Right lobe of liver (tissue), 6 donors: Measurements from ENCODE around the gene CAMKK2. TPM values are rescaled to one million over a fixed set of nuclear protein-coding genes. Genes with fewer than 3 reads are reported as not detected.

Experiments used
- ATAC-seq, 4 donors: fragments of 200-7000 bp; cut with Tn5 transposase; one replicate each; pipeline ENCODE4 v1.9.1; 2020; ENCODE audit warnings: mild to moderate bottlenecking in 4 of 4, moderate library complexity in 4 of 4
- DNase-seq, 3 donors: peaks; one replicate each; pipeline ENCODE4 v3.0.0-alpha.2; 2020
- H3K27ac ChIP-seq, 3 donors: fragments of 200-600 bp; one replicate each; pipeline ENCODE4 v1.8.0; 2022
- H3K27me3 ChIP-seq, 2 donors: fragments of 200-600 bp; one replicate each; pipeline ENCODE4 v1.8.0; 2022
- H3K36me3 ChIP-seq, 4 donors: fragments of 200-600 bp; sonication (generic) in 1 of 4; one replicate each; pipeline versions ENCODE4 v1.5.1 to v1.8.0; 2017 to 2022; ENCODE audit warnings: control low read depth in 1 of 4
- H3K4me1 ChIP-seq, 4 donors: fragments of 200-600 bp; sonication (generic) in 1 of 4; one replicate each; pipeline versions ENCODE4 v1.5.1 to v1.8.0; 2017 to 2022; ENCODE audit warnings: control low read depth in 1 of 4
- H3K4me3 ChIP-seq, 3 donors: fragments of 200-600 bp; one replicate each; pipeline ENCODE4 v1.8.0; 2022
- H3K9me3 ChIP-seq, 4 donors: fragments of 200-600 bp; sonication (generic) in 1 of 4; one replicate each; pipeline versions ENCODE4 v1.5.1 to v1.8.0; 2017 to 2022; ENCODE audit warnings: control low read depth in 1 of 4
- CTCF ChIP-seq, 4 donors: fragments of 200-600 bp in 3 of 4; fragments of 450-650 bp in 1 of 4; IDR thresholded peaks; one replicate each; pipeline versions ENCODE4 v1.5.1 to v1.8.0; 2016 to 2022; ENCODE audit warnings: antibody characterized with exemption in 4 of 4, mild to moderate bottlenecking in 2 of 4
- POLR2A ChIP-seq: fragments of 450-650 bp; IDR thresholded peaks from one replicate; pipeline ENCODE4 v1.6.1; 2017; ENCODE audit warnings: antibody characterized with exemption, mild to moderate bottlenecking
- WGBS: methylation state at CpG from one replicate; pipeline ENCODE4 v1.1.6; 2018; ENCODE audit warnings: low coverage, low lambda C conversion rate; ENCODE audit not compliant: insufficient coverage; ENCODE audit errors: missing lambda C conversion rate; 5-methylcytosine and 5-hydroxymethylcytosine counted together
- intact Hi-C, 2 donors: fragments of 100-400 bp; cut with DNase I; formaldehyde crosslinking; loops; one replicate each; pipeline versions ENCODE4 v1.11.2 to v1.14.1; 2022
- total RNA-seq, 6 experiments: library from RNA; depleted of rRNA in 2 of 6; stranded (reverse); fragments of >200 nt in 2 of 6; fragmentation: NEBNext Ultra II Directional in 3 of 6; extraction: Animal tissue kit (Norgen Biotek cat#: 25700) in 3 of 6; gene quantifications; one replicate each; pipeline versions ENCODE4 v1.1.0 to v1.2.4, GENCODE V29; 2016 to 2023
- donor health status: DM: no; HTN: yes; CAD: no.
- donor health status: DM: no; HTN: no; CAD: no.
- donor health status: DM: no; HTN: no; CAD: no.
- donor health status: DM: no; HTN: yes; CAD: no.
- donor health status: DM: no; HTN: yes; CAD: no.

Gene CAMKK2
- total RNA-seq, 6 experiments from 2014 or later = 20.6 to 31.8 (median 24.1) TPM

DNA sequence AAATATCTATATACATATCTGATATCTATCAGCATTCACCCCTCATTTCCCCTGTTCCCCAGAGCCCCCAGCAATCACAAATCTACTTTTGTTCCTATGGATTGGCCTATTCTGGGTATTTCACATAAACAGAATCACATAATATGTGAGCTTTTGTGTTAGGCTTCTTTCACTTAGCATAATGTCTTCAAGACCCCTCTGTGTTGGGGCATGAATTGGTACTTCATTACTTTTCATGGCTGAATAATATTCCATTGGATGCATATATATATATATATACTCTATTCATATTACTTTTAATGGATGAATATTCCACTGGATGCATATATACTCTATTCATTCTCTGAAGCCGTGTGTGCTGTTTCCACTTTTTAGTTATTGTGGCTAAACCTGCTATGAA lies 28.7 kb downstream of the CAMKK2 start:
- no peak for DNase-seq
- H3K27me3 ChIP-seq = no peaks in the 10 kb centered on the region
- H3K36me3 ChIP-seq = peaks cover 6 to 67% (median 24%) of the 10 kb centered on the region in 4 donors
- no peaks in the 10 kb centered on the region for H3K9me3 ChIP-seq
- H3K4me1 ChIP-seq = no peaks in the 10 kb centered on the region
- no peak overlapping the region for H3K27ac ChIP-seq
- intact Hi-C loops = no loop called here
- no peak overlapping the region for H3K4me3 ChIP-seq
- no peak for ATAC-seq
- TF ChIP-seq CTCF (IDR thresholded peaks at IDR 0.05) (no peak), POLR2A (no peak)
- 86% methylated on average over 1 of the region's 1 CpG for WGBS

- H3K36me3 ChIP-seq = peaks cover 10 to 83% (median 31%) of the 10 kb centered on the region in 4 donors
- TF ChIP-seq CTCF (IDR thresholded peaks at IDR 0.05) (no peak), POLR2A (no peak)
- H3K27me3 ChIP-seq = no peaks in the 10 kb centered on the region
- intact Hi-C loops = no loop called here
- no peak overlapping the region for H3K27ac ChIP-seq
- DNase-seq = no peak
- H3K4me3 ChIP-seq = no peak overlapping the region
- H3K9me3 ChIP-seq = no peaks in the 10 kb centered on the region
- no peaks in the 10 kb centered on the region for H3K4me1 ChIP-seq
- ATAC-seq = no peak
- WGBS = 81% methylated on average over 9 of the region's 10 CpGs
These were observed 31.5 kb downstream of the CAMKK2 start for GRCh38 chr12:121264951-121265515.

- intact Hi-C loops = no loop called here
- no peak for ATAC-seq
- H3K36me3 ChIP-seq = peaks cover 10 to 84% (median 30%) of the 10 kb centered on the region in 4 donors
- H3K4me1 ChIP-seq = no peaks in the 10 kb centered on the region
- TF ChIP-seq CTCF (IDR thresholded peaks at IDR 0.05) (no peak), POLR2A (no peak)
- H3K9me3 ChIP-seq = no peaks in the 10 kb centered on the region
- WGBS = 95% methylated on average over 7 of the region's 8 CpGs
- H3K27me3 ChIP-seq = no peaks in the 10 kb centered on the region
- no peak overlapping the region for H3K4me3 ChIP-seq
- H3K27ac ChIP-seq = no peak overlapping the region
- DNase-seq = no peak
These were observed 32.4 kb downstream of the CAMKK2 start for GRCh38 chr12:121264135-121264534.

- no peak for ATAC-seq
- WGBS = 85% methylated on average over 7 of the region's 10 CpGs
- intact Hi-C loops = no loop called here
- Histone ChIP-seq H3K27ac (no peak overlapping the region), H3K4me1 (no peaks in the 10 kb centered on the region), H3K9me3 (no peaks in the 10 kb centered on the region), H3K36me3 (peaks cover 5 to 78% (median 28%) of the 10 kb centered on the region in 4 donors), H3K27me3 (no peaks in the 10 kb centered on the region), H3K4me3 (no peak overlapping the region)
- no peak for DNase-seq
- TF ChIP-seq CTCF (IDR thresholded peaks at IDR 0.05) (no peak), POLR2A (no peak)
These were observed 33.1 kb downstream of the CAMKK2 start for GRCh38 chr12:121263206-121263935.
